ENCODE results near the gene PKM.

DNA sequence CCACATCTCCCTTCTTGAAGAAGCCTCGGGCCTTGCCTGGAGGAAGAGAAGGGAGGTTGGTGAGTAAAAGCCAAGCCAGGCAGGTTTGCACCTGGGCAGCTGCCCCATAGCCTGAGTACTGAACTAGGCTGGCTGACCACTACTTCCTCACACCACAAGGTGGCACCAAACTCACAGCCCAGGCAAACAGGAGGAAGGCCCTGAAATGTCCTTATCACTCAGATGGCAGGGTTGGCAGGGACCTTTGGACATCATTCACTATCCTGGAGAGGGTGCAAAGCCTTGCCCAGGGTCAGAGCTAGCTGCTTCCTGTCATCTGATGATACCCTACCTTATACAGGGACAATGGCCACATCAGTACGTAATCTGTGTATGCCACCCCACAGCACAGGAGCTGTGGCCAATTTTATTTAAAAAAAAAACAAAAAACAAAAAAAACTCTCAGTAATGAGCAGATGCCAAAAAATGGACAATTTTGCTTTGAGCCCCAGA is 31.2 kb downstream of the PKM start:
- TF ChIP-seq, protein P1, sequence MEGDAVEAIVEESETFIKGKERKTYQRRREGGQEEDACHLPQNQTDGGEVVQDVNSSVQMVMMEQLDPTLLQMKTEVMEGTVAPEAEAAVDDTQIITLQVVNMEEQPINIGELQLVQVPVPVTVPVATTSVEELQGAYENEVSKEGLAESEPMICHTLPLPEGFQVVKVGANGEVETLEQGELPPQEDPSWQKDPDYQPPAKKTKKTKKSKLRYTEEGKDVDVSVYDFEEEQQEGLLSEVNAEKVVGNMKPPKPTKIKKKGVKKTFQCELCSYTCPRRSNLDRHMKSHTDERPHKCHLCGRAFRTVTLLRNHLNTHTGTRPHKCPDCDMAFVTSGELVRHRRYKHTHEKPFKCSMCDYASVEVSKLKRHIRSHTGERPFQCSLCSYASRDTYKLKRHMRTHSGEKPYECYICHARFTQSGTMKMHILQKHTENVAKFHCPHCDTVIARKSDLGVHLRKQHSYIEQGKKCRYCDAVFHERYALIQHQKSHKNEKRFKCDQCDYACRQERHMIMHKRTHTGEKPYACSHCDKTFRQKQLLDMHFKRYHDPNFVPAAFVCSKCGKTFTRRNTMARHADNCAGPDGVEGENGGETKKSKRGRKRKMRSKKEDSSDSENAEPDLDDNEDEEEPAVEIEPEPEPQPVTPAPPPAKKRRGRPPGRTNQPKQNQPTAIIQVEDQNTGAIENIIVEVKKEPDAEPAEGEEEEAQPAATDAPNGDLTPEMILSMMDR (conservative IDR thresholded peaks at IDR 0.05 in 1 of 2, IDR thresholded peaks at IDR 0.05 in 1 of 2; ENCODE audit: low read depth in 1 of 2, low read length in 2 of 2), result peak; percentile 86 to 95
- TF ChIP-seq EZH2 (IDR thresholded peaks at IDR 0.05; ENCODE audit: low read length, missing control alignments), result no peak
